Measurements from ENCODE around the gene HELQ.

DNA sequence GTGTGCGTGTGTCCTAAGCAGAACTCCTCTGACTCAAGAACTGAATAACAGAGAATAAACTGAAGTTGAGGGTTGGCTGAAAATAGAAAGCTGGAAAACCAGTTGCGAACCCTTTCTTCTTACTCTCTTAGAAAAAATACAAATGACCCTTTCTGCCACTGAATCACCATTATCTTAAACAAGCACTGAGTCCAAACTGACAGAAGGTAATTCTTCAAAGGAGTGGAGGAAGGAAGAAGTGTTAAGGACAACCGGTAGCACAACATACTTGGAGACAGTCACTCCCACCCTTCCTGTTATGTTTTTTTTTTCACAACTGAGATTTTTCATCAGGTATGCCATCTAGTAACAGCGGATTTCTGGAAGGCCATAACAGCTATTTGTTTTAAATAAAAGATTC, 38.1 kb downstream of the HELQ start:
- TF ChIP-seq, protein P1, sequence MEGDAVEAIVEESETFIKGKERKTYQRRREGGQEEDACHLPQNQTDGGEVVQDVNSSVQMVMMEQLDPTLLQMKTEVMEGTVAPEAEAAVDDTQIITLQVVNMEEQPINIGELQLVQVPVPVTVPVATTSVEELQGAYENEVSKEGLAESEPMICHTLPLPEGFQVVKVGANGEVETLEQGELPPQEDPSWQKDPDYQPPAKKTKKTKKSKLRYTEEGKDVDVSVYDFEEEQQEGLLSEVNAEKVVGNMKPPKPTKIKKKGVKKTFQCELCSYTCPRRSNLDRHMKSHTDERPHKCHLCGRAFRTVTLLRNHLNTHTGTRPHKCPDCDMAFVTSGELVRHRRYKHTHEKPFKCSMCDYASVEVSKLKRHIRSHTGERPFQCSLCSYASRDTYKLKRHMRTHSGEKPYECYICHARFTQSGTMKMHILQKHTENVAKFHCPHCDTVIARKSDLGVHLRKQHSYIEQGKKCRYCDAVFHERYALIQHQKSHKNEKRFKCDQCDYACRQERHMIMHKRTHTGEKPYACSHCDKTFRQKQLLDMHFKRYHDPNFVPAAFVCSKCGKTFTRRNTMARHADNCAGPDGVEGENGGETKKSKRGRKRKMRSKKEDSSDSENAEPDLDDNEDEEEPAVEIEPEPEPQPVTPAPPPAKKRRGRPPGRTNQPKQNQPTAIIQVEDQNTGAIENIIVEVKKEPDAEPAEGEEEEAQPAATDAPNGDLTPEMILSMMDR (IDR thresholded peaks at IDR 0.05) = no peak
- TF ChIP-seq POLR2AphosphoS5 (IDR thresholded peaks at IDR 0.05; ENCODE audit: low read depth, low read length) = no peak
- TF ChIP-seq, protein P2, sequence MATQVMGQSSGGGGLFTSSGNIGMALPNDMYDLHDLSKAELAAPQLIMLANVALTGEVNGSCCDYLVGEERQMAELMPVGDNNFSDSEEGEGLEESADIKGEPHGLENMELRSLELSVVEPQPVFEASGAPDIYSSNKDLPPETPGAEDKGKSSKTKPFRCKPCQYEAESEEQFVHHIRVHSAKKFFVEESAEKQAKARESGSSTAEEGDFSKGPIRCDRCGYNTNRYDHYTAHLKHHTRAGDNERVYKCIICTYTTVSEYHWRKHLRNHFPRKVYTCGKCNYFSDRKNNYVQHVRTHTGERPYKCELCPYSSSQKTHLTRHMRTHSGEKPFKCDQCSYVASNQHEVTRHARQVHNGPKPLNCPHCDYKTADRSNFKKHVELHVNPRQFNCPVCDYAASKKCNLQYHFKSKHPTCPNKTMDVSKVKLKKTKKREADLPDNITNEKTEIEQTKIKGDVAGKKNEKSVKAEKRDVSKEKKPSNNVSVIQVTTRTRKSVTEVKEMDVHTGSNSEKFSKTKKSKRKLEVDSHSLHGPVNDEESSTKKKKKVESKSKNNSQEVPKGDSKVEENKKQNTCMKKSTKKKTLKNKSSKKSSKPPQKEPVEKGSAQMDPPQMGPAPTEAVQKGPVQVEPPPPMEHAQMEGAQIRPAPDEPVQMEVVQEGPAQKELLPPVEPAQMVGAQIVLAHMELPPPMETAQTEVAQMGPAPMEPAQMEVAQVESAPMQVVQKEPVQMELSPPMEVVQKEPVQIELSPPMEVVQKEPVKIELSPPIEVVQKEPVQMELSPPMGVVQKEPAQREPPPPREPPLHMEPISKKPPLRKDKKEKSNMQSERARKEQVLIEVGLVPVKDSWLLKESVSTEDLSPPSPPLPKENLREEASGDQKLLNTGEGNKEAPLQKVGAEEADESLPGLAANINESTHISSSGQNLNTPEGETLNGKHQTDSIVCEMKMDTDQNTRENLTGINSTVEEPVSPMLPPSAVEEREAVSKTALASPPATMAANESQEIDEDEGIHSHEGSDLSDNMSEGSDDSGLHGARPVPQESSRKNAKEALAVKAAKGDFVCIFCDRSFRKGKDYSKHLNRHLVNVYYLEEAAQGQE (IDR thresholded peaks at IDR 0.05; ENCODE audit: insufficient read depth in 1 of 2, low read depth in 2 of 2, low read length in 1 of 2) = no peak
- TF ChIP-seq SIN3A (IDR thresholded peaks at IDR 0.05; ENCODE audit: borderline replicate concordance, insufficient read depth, low read depth, low read length) = no peak
- no peak for TF ChIP-seq TCF7L2 (IDR thresholded peaks at IDR 0.05; ENCODE audit: low read depth, low read length)
